ENCODE data around the gene CPEB4. TPM values are rescaled to one million over a fixed set of nuclear protein-coding genes. Genes with fewer than 3 reads are reported as not detected.

The CPEB4 gene
- total and polyA plus RNA-seq, 2 experiments from 2014 or later = 5.9 to 10.2 TPM

DNA sequence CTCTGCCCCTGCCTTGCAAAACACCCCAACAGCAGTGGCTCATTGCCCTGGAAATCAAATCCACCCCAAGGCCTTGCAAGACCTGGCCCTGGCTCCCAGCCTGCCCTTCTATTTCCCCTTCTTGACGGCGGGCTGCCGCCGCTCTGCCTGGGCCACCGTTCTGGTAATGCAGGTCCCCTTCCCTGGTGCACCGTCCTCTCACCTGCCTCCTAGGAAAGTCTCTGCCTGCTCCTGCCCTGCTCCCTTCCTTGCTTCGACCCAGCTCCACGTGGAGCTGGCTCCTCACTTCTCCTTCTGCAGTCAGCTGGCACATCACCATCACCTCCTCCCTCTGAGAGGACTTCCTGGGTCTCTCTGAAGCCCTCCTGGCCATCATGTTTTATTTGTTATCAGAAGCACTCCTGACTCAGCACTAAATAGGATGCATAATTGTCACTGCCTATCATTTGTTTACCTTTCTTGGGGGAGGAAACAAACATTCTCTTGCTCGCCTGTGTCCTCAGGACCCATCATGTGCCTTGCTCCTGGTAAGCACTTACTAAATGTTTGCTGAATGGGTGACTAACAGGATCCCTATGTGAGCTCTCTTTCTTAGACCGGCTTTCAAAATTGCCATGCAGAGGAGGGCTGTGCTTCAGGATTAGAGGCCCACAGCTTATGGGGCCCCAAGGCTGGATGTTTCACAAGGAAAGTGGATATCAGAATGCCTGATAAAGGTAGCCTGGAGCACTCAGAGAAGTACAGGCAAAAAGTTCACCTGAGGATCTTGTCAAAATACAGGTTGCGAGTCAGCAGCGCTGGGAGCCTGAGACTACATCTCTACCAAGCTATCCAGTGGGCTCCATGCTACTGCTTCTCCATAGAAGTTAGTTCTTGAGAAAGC lies 81.3 kb downstream of the CPEB4 start:
- no peaks in the 10 kb centered on the region for H3K9me2 ChIP-seq (ENCODE audit: insufficient read depth)
- Mint-ChIP-seq H3K4me3 (no peak overlapping the region; the same call in 2 of the 3 replicates), H3K36me3 (ENCODE audit: low read depth) (peaks cover 5% of the 10 kb centered on the region), H3K27ac (peak overlapping the region; percentile 71), H3K4me1 (peaks cover 65% of the 10 kb centered on the region), H3K9me3 (peaks cover 7% of the 10 kb centered on the region; the same call in 2 of the 3 replicates), H3K27me3 (ENCODE audit: insufficient read depth, low read depth, poor library complexity) (peaks cover 11% of the 10 kb centered on the region)
- H2AFZ ChIP-seq = peak overlapping the region; percentile 52; the same call in 1 of the 2 replicates
- H3K4me2 ChIP-seq = peak overlapping the region; percentile 58
- no peak overlapping the region for H3K27ac ChIP-seq (ENCODE audit: low read depth)
- H3K4me3 ChIP-seq = no peak overlapping the region
- H3K79me2 ChIP-seq (replicated peaks; ENCODE audit: insufficient read depth) = no peaks in the 10 kb centered on the region
- H3F3A ChIP-seq (replicated peaks; ENCODE audit: low read depth) = peaks cover 9% of the 10 kb centered on the region; the same call in 1 of the 2 replicates
- peaks cover 69% of the 10 kb centered on the region for H3K4me1 ChIP-seq (ENCODE audit: insufficient read depth)
- H3K27me3 ChIP-seq (ENCODE audit: insufficient read depth) = no peaks in the 10 kb centered on the region
- no peaks in the 10 kb centered on the region for H3K36me3 ChIP-seq (ENCODE audit: insufficient read depth)
- no peak for ATAC-seq
- no peak for TF ChIP-seq EZH2 (IDR thresholded peaks at IDR 0.05; ENCODE audit: low read depth, unreplicated experiment)
- TF ChIP-seq ZNF114 (CRISPR knock-in tag; IDR thresholded peaks at IDR 0.05) = no peak
- TF ChIP-seq POLR2AphosphoS5 (IDR thresholded peaks at IDR 0.05; ENCODE audit: low read depth) = no peak
- TF ChIP-seq JUNB (IDR thresholded peaks at IDR 0.05; ENCODE audit: unreplicated experiment) = no peak
- TF ChIP-seq ZNF331 (CRISPR knock-in tag; IDR thresholded peaks at IDR 0.05; ENCODE audit: low read depth) = no peak
- TF ChIP-seq, protein P1, sequence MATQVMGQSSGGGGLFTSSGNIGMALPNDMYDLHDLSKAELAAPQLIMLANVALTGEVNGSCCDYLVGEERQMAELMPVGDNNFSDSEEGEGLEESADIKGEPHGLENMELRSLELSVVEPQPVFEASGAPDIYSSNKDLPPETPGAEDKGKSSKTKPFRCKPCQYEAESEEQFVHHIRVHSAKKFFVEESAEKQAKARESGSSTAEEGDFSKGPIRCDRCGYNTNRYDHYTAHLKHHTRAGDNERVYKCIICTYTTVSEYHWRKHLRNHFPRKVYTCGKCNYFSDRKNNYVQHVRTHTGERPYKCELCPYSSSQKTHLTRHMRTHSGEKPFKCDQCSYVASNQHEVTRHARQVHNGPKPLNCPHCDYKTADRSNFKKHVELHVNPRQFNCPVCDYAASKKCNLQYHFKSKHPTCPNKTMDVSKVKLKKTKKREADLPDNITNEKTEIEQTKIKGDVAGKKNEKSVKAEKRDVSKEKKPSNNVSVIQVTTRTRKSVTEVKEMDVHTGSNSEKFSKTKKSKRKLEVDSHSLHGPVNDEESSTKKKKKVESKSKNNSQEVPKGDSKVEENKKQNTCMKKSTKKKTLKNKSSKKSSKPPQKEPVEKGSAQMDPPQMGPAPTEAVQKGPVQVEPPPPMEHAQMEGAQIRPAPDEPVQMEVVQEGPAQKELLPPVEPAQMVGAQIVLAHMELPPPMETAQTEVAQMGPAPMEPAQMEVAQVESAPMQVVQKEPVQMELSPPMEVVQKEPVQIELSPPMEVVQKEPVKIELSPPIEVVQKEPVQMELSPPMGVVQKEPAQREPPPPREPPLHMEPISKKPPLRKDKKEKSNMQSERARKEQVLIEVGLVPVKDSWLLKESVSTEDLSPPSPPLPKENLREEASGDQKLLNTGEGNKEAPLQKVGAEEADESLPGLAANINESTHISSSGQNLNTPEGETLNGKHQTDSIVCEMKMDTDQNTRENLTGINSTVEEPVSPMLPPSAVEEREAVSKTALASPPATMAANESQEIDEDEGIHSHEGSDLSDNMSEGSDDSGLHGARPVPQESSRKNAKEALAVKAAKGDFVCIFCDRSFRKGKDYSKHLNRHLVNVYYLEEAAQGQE (IDR thresholded peaks at IDR 0.05; ENCODE audit: unreplicated experiment) = no peak
- no peak for TF ChIP-seq STAT1 (IDR thresholded peaks at IDR 0.05; ENCODE audit: unreplicated experiment)
- no peaks in the 10 kb centered on the region for H4K20me1 ChIP-seq (replicated peaks; ENCODE audit: insufficient read depth)
- no peak for DNase-seq (ENCODE audit: low spot score)

DNA sequence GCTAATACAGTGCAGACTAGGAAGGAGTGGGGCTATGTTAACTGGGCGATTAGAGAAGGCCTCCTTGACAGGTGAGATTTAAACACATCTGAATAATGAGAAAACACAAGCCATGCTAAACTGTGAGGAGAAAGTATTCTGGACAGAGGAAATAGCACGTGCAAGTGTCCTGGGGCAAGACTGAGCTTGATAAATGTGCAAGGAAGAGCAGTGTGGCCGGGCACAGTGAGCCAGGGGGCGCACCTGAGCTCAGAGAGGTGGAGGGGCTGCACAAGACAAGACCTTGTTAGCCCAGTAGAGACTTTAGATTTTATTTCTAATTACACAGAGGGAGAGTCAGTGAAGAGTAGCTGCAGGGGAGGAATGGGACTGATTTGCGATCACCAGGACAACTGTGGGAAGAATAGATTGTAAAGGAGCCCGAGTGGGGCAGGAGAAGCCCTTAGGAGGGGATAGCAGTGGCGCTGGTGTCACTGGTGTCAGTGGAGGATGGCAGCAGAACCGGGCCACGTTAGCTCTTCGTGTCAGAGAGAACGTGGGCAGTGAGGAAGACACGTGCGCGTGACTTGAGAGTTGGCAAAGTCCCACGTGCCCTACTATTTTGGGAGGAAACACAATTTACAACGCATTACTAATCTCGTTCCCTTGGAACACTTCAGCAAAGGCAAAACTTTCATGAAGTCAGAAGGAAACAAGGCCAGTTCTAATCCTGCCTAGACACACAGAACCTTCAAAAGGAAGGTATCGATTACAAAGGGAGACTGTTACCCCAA lies 82.9 kb downstream of the CPEB4 start:
- ATAC-seq (no peak), DNase-seq (ENCODE audit: low spot score) (no peak)
- 0 out of 2 replicates have a peak overlapping the region, but pooled peaks have one; percentile 11 for H2AFZ ChIP-seq
- Mint-ChIP-seq H3K36me3 (ENCODE audit: low read depth) (peaks cover 1% of the 10 kb centered on the region; the same call in 1 of the 3 replicates), H3K4me1 (peaks cover 57% of the 10 kb centered on the region), H3K27me3 (ENCODE audit: insufficient read depth, low read depth, poor library complexity) (peaks cover 10% of the 10 kb centered on the region), H3K9me3 (peaks cover 1% of the 10 kb centered on the region; the same call in 2 of the 3 replicates), H3K27ac (no peak overlapping the region; the same call in 1 of the 2 replicates), H3K4me3 (no peak overlapping the region; the same call in 2 of the 3 replicates)
- H3K27me3 ChIP-seq (ENCODE audit: insufficient read depth) = no peaks in the 10 kb centered on the region
- H4K20me1 ChIP-seq (replicated peaks; ENCODE audit: insufficient read depth) = no peaks in the 10 kb centered on the region
- no peaks in the 10 kb centered on the region for H3K79me2 ChIP-seq (replicated peaks; ENCODE audit: insufficient read depth)
- no peaks in the 10 kb centered on the region for H3K36me3 ChIP-seq (ENCODE audit: insufficient read depth)
- H3K4me1 ChIP-seq (ENCODE audit: insufficient read depth) = peaks cover 58% of the 10 kb centered on the region
- H3F3A ChIP-seq (replicated peaks; ENCODE audit: low read depth) = peaks cover 9% of the 10 kb centered on the region; the same call in 1 of the 2 replicates
- TF ChIP-seq JUNB (IDR thresholded peaks at IDR 0.05; ENCODE audit: unreplicated experiment) = no peak
- TF ChIP-seq POLR2AphosphoS5 (IDR thresholded peaks at IDR 0.05; ENCODE audit: low read depth) = no peak
- TF ChIP-seq, protein P2, sequence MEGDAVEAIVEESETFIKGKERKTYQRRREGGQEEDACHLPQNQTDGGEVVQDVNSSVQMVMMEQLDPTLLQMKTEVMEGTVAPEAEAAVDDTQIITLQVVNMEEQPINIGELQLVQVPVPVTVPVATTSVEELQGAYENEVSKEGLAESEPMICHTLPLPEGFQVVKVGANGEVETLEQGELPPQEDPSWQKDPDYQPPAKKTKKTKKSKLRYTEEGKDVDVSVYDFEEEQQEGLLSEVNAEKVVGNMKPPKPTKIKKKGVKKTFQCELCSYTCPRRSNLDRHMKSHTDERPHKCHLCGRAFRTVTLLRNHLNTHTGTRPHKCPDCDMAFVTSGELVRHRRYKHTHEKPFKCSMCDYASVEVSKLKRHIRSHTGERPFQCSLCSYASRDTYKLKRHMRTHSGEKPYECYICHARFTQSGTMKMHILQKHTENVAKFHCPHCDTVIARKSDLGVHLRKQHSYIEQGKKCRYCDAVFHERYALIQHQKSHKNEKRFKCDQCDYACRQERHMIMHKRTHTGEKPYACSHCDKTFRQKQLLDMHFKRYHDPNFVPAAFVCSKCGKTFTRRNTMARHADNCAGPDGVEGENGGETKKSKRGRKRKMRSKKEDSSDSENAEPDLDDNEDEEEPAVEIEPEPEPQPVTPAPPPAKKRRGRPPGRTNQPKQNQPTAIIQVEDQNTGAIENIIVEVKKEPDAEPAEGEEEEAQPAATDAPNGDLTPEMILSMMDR (conservative IDR thresholded peaks at IDR 0.05; ENCODE audit: low read depth in 2 of 2) = peak; percentile 56 to 58
- peak overlapping the region; percentile 82; the same call in 1 of the 2 replicates for H3K27ac ChIP-seq (ENCODE audit: low read depth)
- no peak overlapping the region for H3K4me3 ChIP-seq
- 0 out of 2 replicates have a peak overlapping the region, but pooled peaks have one; percentile 29 for H3K4me2 ChIP-seq
- no peaks in the 10 kb centered on the region for H3K9me2 ChIP-seq (ENCODE audit: insufficient read depth)
